GM18511 (cell line): ENCODE measurements around the gene COL23A1.

Source experiments
- ATAC-seq: cut with Tn5 transposase; IDR thresholded peaks from one replicate; pipeline ENCODE4 v1.9.1; 2021; ENCODE audit warnings: mild to moderate bottlenecking, moderate library complexity; ENCODE audit not compliant: unreplicated experiment

The COL23A1 gene

DNA sequence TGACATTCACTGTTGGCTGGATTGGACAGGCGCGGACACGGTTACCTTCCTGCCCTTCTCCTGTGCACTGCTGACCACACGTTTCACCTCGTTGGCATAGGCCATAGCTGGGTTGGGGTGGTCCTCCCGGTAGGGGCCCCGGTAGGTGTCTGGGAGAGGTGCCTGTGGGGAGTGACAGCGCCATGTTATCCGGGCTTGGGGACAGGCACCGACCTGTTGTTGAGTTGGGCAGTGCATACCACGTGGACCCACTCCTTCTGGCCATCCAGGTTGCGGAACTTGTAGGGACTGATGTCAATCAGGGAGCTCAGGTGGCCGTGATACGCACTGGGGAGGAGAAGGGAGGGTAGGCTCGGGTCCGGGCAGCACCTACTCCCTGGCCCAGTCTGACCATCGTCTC, 365.8 kb downstream of the COL23A1 start:
- ATAC-seq = no peak

DNA sequence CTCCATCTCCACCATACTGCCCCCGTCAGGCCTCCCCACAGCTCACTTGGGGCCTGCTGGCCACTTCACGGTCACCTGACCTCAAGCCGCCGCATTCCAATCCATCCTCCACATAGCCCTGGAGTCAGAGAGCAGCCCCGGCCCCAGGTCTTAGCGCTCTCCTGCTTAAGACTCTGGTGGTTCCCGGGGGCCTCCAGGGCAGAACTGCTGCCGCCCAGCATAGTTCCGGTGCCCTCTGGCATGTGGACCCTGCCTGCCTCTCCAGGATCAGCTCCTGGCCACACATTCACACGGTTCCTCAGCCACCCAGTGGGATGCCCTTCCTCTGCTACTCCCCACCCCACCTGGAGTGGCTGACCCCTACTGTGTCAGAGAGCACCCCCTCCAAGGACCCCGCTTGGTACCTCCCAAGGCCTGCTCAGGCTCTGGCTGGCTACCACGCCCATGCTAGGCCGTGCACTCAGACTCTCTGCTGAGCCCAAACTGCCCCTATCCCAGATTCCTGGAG, 366.3 kb downstream of the COL23A1 start:
- no peak for ATAC-seq

DNA sequence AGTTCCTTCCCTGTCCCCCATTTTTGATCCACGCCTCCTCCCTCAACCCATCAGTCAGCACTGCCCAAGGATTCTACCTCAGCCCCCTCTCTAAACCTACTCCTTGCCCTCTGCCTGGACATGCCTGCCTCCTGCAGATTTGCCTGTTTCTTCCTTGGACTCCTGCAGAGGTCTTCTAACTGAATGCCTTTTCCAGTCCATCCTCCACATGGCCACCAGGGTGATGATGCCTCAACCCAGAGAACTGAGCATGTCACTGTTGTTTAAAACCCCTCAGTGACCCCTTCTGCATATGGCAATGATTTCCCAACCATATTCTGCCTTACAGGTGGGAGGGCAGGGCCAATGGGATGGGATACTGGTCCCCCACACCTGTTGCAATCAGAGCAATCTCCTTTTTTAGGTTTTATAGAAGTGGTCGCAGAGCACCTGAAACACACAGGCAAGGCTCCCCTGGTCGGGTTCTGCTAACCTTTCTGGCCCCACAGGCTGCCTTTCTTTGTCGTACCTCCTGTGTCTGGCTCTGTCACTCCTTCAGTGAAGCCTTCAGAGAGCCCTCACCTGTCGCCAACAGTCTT, 366.9 kb downstream of the COL23A1 start:
- ATAC-seq = no peak

DNA sequence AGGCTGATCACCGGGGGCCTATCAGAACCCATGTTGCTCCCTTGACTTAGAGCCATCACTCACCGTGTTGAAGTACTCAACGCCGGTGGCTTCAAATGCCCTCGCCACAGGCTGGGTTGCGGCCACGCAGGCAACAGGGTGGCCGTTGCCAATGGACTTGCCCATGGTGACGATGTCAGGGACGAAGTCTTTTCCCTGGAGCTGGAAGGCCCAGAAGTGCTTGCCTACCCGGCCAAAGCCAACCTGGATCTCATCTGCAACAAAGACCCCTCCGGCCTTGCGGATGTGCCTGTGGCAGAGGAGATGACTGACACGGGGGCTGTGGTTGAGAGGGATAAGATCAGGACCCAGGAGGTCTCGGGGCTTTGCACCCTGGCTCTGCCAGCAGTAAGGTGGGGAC, 367.9 kb downstream of the COL23A1 start:
- no peak for ATAC-seq

DNA sequence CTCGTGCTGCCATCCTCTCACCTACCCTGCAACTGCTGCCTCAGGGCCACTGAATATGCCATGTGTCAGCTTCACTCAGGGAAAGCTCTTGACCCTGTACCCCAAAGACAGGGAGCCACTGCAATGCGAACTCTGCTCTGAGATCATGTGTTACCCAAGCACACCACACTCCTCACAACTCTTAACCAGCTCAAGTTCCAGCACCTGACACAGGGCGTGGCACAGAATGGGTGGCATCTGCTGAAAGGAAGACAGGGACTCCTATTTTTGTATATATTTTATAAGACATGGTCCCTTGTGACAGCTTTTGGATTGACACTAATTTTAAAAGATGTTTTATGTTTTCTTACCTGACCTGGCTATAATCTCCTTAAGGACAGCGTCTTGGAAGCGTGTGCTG, 368.3 kb downstream of the COL23A1 start:
- ATAC-seq = no peak

DNA sequence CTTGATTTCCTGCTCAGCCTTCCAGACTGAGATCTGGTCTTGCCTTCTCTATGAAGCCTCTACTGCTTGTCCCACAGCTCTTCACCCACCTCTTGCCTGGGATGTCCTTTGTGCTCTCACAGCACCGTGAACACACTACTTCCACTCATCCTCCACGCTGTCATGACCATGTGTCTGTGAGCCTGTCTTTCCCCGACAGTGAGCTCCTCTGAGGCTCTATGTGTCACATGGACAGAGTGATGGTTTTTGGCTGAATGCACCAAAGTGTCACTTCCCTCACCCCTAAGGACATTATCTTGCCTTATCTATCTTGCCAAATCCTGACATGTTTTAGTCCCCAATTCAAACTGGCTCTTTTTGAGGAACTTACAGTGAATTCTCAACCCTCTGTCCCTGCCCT, 368.9 kb downstream of the COL23A1 start:
- no peak for ATAC-seq

DNA sequence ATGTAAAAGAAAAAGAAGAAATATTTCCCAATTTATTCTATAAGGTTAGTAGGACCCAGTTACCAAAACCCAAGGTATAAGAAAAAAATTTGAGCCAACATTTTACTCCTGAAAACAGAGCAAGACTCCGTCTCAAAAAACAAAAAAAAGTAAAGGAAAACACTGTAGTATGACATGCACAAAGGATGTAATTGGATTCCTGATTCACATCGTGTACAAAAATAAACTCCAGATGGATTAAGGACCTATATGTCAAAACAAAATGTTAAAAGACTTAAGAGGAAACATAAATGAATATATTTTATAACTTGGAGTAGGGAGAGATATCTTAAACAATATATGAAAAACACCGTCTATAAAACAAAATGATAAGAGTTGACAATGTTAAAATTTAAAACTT, 371.4 kb downstream of the COL23A1 start:
- no peak for ATAC-seq

DNA sequence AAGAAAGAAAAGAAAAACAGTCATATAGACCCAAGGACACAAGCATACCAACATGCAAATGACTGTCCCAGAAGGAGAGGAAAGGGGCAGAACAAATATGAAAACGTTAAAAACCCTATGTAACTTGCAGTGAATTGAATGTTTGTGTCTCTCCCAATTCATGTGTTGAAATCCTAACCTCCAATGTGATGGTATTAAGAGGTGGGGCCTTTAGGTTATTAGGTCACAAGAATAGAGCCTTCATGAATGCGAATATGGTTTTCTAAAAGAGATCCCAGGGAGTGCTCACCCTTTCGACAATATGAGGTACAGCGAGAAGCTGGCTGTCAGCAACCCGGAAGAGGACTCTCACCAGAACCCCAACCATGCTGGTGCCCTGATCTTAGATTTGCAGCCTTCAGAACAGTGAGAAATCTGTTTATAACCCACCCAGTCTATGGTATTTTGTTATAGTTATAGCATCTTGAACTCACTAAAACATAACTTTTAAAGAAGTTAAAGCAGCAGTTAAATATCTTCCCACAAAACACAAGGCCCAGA, 371.9 kb downstream of the COL23A1 start:
- no peak for ATAC-seq

DNA sequence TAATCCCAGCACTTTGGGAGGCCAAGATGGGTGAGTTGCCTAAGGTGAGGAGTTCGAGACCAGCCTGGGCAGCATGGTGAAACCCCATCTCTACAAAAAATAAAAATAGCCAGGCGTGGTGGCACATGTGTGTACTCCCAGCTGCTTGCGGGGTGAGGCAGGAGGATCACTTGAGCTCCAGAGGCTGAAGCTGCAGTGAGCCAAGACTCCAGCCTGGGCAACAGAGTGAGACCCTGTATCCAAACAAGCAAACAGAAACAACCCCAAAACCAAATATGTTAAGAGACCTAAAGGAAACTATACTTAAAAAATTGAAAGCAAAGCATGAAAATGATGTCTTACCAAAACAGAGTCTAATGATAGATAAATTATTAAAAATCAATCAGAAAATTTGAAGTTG, 373.4 kb downstream of the COL23A1 start:
- ATAC-seq = no peak

DNA sequence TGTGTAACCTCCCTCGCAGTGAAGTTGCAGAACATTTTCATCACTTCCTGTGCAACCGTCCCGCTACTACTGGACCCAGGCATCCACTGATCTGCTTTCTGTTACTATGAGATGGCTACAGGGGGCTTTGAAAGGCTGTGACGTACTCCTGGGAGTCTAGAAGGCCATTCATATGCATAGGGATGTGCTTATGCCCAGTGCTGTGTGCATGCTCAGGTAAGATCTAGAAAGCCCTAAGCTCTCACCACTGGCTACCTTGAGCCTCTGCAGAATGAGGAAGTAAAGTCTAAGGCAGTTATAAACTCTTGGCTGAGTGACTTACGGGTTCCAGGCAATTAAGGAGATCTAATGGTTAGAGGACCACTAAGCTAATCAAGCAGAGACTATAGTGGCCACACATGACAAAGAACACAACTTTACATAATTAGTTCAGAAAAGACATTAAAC, 374.1 kb downstream of the COL23A1 start:
- no peak for ATAC-seq

DNA sequence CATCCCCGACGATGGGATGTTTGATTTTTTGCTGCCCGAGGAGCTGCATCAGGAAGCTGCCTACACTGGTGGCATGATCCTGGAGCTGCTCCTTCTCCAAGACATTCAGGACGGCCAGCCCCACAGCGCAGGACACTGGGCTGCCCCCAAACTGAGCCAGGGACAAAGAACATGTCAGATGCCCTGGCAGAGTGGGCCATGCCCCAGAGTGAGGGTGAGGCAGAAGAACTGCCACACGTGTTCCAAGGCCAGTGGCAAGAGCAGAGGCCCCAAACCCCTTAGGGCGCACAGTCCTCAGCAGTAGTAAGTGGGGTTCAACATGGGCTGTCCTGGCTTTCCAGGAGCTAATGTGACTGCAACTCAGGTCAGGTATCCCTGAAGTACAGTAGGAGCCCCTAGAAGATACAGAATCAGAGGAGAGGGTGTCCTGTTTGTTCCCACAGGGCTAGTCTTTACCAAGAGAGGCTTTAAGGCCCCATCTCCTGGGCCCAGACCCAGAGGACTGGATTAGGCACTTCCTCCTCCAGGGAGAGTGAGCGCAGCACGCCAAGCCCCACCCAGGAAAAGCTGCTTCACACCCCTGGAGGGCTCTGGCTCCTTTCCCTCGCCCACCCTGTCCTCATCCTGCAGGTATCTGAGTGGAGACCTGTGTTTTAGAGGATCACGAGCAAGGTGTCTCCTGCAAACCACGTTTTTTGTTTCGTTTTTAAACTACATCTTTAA, 374.8 kb downstream of the COL23A1 start:
- ATAC-seq = no peak

DNA sequence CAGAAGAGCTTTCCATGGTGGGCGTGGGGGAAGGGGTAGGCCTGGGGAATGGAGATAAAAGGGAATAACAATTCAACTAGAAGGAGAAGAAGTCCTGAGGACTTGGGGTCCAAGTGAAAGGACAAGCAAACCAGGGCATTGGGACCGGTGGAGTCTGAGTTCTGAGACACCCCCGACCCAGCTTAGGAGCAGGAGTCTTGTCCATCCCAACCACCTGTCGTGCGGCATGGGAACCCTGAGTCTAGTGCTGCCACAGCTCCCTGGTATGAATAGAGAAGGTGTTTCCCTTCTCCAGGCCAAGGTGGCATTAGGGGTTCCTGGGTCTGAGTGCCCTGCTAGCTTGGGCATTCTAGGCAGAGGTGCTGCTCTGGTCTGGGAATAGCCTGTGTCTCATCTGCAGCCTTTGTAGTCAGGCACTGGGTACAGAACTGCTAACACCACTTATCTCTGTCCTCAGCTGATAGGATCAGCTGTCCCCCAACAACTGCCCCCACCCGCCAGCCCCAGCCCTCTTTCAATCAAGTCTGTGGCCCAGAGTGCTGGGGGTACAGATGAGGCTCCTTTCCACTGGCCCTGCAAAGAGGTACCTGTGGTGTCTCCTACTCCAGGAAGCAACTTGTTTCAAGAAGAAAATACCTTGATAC, 375.9 kb downstream of the COL23A1 start:
- ATAC-seq = no peak

DNA sequence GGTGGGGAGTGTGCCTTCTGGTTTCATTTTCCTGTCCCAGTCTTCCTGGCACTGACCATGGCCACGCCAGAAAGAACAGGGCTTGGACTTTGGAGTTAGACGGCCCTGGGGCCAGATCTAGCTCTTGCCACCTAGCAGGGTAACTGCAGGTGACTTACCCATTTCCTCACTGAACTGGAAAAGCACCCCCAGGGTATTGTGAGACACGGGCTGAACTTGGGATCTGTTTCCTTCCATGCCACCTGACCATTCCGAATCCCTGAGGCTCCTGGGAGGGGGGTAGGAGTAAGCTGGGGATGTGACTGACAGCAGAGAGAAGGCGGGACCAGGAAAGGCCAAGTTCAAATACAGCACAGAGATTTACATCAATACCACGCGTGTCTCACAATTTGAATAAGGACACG, 376.4 kb downstream of the COL23A1 start:
- ATAC-seq = no peak

DNA sequence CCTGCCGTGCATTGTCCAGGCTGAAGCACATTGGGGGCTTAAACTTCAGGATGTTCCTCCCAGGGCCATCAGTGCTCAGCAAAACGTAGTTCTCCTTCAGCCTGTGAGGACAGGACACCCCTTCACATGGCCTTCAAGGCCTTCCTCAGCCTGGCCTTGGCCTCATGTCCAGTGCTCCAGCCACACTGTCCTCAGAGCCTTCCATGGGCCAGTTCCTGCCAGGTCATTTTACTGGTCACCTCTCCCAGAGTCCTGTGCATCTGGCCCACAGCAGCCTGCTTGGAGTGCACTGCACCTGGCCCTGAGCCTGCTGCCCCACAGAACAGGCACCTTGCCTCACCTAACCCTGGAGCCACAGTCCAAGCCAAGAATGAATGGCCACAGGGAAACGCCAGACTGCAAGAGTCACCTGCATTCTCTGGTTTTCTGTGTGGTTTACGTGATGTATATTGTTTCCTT, 377.2 kb downstream of the COL23A1 start:
- no peak for ATAC-seq

DNA sequence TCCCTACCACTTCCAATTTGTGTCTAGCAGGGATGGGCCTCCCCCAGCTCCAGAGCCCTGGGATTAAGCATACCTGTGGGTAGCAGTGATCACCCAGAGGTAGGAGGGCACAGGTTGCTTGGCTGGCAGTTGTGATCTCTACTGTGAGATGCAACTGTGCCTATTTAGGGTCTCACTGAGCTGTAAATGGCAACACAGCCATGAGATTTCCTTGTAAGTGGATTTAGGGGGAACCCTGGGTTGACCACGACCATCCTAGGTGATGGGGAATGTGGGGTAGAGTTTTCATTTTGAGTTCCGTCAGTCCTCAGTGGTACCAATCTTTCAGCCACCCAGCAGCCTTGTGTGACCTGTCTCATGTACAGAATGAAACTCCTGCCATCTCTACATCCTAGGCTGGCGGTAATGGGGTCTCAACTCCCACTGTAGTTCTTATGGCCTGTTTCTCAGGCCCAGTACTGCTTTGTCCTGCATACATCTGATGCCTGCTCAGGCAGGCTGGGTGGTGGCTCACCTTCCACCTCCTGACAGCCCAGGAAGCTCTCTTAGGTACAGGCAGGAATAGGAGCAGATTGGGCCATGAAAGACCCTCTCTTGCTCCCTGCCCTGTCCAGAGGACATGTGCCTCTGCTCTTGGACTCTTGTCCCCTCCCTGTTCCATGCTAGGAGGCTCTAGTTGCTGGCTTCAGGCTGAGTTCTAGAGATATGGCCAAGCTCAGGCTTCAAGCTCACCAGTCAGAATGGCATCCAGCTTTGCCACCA, 377.8 kb downstream of the COL23A1 start:
- ATAC-seq = no peak

DNA sequence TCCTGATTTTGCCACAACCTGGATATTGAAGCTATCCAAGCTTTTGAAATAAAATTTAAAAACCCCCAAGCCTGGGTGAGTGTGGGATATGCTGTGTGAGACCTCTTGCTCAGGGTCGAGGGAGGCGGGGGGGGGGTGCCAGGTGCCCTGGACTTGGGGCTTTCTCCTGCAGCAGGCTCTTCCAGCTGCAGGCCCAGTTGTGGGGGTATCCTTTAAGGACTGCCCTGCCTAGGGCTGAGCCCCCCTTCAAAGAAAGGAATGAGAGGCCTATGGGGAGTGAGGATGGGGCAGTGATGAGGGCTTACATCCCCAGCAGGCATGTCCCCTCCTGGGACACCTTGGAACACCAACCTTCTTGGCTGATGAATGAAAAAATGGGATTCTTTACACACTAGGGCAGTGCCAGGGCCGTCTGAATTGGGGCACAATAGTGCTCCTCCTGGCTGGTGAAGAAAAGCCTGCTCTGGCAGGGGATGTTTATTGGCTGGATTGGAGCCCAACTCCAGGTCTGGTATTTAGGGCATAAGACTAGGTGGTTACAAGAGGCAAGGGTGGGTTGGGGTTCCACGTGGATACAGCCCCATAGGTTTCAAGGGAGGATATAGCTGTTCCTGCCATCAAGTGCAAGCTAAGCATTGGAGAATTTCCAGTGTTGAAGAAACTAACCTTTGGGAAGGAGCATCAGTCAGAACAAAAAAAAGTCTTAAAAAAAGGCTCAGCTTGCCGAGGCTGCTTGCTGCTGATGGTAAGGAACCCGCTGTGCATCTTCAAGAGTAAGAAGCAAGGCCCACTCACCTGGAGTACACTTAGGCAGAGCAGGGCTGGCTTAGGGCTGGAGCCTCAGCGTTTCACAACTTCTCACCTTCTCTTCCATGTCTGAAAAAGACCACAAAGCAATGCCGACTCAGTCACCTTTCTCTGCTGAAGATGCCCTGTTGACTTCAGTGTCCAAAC, 378.8 kb downstream of the COL23A1 start:
- ATAC-seq = no peak

DNA sequence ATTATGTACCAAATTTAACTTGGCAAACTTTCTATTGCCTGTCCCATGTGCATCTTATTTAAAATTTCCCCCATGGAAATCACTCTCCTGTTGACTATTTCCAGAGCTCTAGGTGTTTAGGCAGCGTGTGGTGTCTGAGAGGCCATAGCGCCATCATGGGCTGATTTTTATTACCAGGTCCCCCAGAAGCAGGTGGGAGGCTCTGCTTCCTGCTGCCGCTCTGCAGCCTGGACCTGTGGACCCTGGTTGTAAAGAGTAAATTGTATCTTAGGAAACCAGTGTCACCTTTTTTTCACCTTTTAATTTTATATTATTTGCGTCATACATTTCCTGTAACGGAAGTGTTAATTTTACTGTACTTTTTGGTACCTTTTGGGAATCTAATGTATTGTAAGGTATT, 379.5 kb downstream of the COL23A1 start:
- ATAC-seq = no peak

DNA sequence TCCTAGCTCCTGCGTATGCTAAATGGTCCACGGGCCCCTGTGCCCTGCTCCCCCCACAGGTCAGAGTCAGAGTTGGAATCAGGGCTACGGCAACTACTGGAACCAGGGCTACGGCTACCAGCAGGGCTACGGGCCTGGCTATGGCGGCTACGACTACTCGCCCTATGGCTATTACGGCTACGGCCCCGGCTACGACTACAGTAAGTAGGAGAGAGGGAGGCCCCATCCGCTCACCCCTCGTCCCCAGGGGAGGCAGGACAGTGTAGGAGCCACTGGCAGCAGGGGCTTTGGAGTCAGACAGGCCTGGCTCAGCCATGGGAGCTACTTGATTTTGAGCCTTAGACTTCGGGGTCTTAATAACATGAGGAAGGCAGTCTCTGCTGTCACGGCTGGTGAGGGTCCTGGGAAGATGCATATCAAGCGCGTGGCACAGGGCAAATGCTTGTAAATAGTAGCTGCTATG, 380.1 kb downstream of the COL23A1 start:
- ATAC-seq = no peak

DNA sequence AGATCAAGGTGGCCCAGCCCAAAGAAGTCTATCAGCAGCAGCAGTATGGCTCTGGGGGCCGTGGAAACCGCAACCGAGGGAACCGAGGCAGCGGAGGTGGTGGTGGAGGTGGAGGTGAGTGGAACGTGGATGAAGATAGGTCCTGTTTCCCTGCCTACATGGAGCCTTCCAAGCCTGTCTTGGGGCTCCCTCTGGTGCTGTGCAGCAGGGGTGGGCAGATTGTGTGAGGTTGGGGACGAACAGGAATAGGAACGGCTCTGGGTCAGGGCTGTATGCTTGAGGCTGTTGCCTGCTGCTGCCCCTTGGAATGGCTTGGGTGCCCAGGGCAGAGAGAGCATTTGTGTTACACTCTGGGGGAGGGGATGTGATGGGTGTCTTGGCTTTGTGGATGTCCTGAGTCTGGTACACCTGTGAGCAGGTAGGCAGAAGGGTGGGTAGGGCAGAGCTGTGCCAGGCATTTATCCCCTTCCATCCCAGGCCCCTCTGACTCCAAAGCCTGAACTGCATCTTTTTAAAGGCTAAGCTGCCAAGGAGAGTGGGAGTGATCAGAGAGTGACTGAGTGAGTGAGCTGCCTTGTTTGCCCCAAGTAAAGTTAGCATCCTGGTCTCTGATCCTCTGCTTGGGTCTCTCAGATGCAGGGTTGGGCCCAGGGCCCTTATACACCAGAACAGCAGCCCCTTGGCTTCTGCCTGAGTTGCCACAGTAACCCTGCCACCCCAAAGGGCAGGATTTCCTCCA, 380.7 kb downstream of the COL23A1 start:
- no peak for ATAC-seq
